Measurements from ENCODE around the gene TMEM121B. TPM values are rescaled to one million over a fixed set of nuclear protein-coding genes. Genes with fewer than 3 reads are reported as not detected.

The TMEM121B gene
- total RNA-seq, 1 donor from 2014 or later, result 1.1 TPM

- H3K27me3 Mint-ChIP-seq (ENCODE audit: low read depth), result no peaks in the 10 kb centered on the region
- no peaks in the 10 kb centered on the region for H3K4me1 Mint-ChIP-seq
- peaks cover 2% of the 10 kb centered on the region for H3K36me3 Mint-ChIP-seq
- no peak overlapping the region for H3K4me3 Mint-ChIP-seq
- H3K9me3 Mint-ChIP-seq, result no peaks in the 10 kb centered on the region
- H3K27ac Mint-ChIP-seq, result no peak overlapping the region
- DNase-seq (ENCODE audit: low spot score in 2 of 2, unreplicated experiment in 2 of 2), result no peak
- TF ChIP-seq, protein P1, sequence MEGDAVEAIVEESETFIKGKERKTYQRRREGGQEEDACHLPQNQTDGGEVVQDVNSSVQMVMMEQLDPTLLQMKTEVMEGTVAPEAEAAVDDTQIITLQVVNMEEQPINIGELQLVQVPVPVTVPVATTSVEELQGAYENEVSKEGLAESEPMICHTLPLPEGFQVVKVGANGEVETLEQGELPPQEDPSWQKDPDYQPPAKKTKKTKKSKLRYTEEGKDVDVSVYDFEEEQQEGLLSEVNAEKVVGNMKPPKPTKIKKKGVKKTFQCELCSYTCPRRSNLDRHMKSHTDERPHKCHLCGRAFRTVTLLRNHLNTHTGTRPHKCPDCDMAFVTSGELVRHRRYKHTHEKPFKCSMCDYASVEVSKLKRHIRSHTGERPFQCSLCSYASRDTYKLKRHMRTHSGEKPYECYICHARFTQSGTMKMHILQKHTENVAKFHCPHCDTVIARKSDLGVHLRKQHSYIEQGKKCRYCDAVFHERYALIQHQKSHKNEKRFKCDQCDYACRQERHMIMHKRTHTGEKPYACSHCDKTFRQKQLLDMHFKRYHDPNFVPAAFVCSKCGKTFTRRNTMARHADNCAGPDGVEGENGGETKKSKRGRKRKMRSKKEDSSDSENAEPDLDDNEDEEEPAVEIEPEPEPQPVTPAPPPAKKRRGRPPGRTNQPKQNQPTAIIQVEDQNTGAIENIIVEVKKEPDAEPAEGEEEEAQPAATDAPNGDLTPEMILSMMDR (IDR thresholded peaks at IDR 0.05; ENCODE audit: unreplicated experiment), result no peak
These were observed 20.5 kb downstream of the TMEM121B start for GRCh38 chr22:17100621-17101020.

- no peak overlapping the region for H3K4me3 Mint-ChIP-seq
- no peaks in the 10 kb centered on the region for H3K9me3 Mint-ChIP-seq
- TF ChIP-seq, protein P1 (IDR thresholded peaks at IDR 0.05; ENCODE audit: unreplicated experiment), result no peak
- no peaks in the 10 kb centered on the region for H3K4me1 Mint-ChIP-seq
- peaks cover 2% of the 10 kb centered on the region for H3K36me3 Mint-ChIP-seq
- no peak for DNase-seq (ENCODE audit: low spot score in 2 of 2, unreplicated experiment in 2 of 2)
- no peaks in the 10 kb centered on the region for H3K27me3 Mint-ChIP-seq (ENCODE audit: low read depth)
- H3K27ac Mint-ChIP-seq, result no peak overlapping the region
These were observed 22.8 kb downstream of the TMEM121B start for GRCh38 chr22:17098379-17098819.

DNA sequence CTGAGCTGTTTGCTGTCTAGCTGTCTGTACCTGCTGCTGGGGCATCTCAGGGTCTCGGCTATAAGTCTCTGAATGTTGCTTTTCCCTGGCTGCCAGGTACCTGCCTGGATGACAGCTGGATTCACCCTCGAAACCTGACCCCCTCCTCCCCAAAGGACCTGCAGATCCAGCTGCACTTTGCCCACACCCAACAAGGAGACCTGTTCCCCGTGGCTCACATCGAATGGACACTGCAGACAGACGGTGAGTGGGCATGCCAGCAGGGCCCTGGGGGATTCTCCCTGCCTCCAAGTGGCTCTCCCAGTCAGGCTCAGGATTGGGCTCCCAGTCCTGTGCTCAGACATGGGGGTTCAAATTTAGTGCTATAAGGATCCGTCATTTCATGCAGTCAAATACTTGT, 23.5 kb downstream of the TMEM121B start:
- Mint-ChIP-seq H3K27me3 (ENCODE audit: low read depth) (no peaks in the 10 kb centered on the region), H3K4me3 (no peak overlapping the region), H3K27ac (no peak overlapping the region), H3K9me3 (no peaks in the 10 kb centered on the region), H3K36me3 (peaks cover 2% of the 10 kb centered on the region), H3K4me1 (no peaks in the 10 kb centered on the region)
- DNase-seq (ENCODE audit: low spot score in 2 of 2, unreplicated experiment in 2 of 2), result no peak
- TF ChIP-seq, protein P1 (IDR thresholded peaks at IDR 0.05; ENCODE audit: unreplicated experiment), result no peak

GRCh38 chr22:17097062-17097461, 24.1 kb downstream of the TMEM121B start:
- TF ChIP-seq, protein P1 (IDR thresholded peaks at IDR 0.05; ENCODE audit: unreplicated experiment), result no peak
- DNase-seq (ENCODE audit: low spot score in 2 of 2, unreplicated experiment in 2 of 2), result no peak
- Mint-ChIP-seq H3K9me3 (no peaks in the 10 kb centered on the region), H3K4me1 (no peaks in the 10 kb centered on the region), H3K4me3 (no peak overlapping the region), H3K27ac (no peak overlapping the region), H3K36me3 (peaks cover 2% of the 10 kb centered on the region), H3K27me3 (ENCODE audit: low read depth) (no peaks in the 10 kb centered on the region)

DNA sequence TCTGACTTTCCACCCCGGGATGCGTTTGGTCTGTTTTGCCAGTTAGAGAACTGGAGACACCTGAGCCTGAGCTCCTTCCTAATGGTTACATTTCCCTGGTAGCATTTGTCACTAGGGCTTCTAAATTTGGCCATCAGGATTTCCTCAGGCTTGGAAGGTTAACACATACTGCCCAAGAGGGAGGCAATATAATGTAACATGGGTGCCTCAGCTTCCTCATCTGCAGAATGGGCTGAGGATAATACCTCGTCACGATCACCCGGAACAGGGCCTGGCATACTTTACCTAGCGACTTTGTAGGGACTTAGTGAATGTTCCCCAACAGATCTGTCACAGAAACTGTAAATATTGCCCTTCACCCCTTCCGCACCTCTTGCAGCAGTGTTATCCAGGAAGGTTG, 25.1 kb downstream of the TMEM121B start:
- peaks cover 2% of the 10 kb centered on the region for H3K36me3 Mint-ChIP-seq
- no peaks in the 10 kb centered on the region for H3K4me1 Mint-ChIP-seq
- H3K27ac Mint-ChIP-seq, result no peak overlapping the region
- no peaks in the 10 kb centered on the region for H3K27me3 Mint-ChIP-seq (ENCODE audit: low read depth)
- no peak for DNase-seq (ENCODE audit: low spot score in 2 of 2, unreplicated experiment in 2 of 2)
- H3K4me3 Mint-ChIP-seq, result no peak overlapping the region
- H3K9me3 Mint-ChIP-seq, result no peaks in the 10 kb centered on the region
- TF ChIP-seq, protein P1 (IDR thresholded peaks at IDR 0.05; ENCODE audit: unreplicated experiment), result no peak

- H3K36me3 Mint-ChIP-seq, result peaks cover 2% of the 10 kb centered on the region
- H3K27ac Mint-ChIP-seq, result no peak overlapping the region
- H3K4me3 Mint-ChIP-seq, result no peak overlapping the region
- no peaks in the 10 kb centered on the region for H3K9me3 Mint-ChIP-seq
- DNase-seq (ENCODE audit: low spot score in 2 of 2, unreplicated experiment in 2 of 2), result no peak
- no peaks in the 10 kb centered on the region for H3K4me1 Mint-ChIP-seq
- no peaks in the 10 kb centered on the region for H3K27me3 Mint-ChIP-seq (ENCODE audit: low read depth)
- TF ChIP-seq, protein P1 (IDR thresholded peaks at IDR 0.05; ENCODE audit: unreplicated experiment), result no peak
These were observed 25.6 kb downstream of the TMEM121B start for GRCh38 chr22:17095538-17095937.
